ENCODE results near the gene PRR15.

Gene PRR15

GRCh38 chr7:29538389-29538788, 25.2 kb upstream of the PRR15 start:
- TF ChIP-seq CTCF (IDR thresholded peaks at IDR 0.05; ENCODE audit: low read depth, low read length, missing control alignments), result peak; percentile 8
- in situ Hi-C loops (cut with HindIII; ENCODE audit: low pct_ligation_motif_present, low sequenced_read_pairs), result no loop called here
- DNase-seq, result no peak
- Histone ChIP-seq H3K4me3 (ENCODE audit: low read depth, low read length) (no peak overlapping the region), H3K27me3 (replicated peaks) (no peaks in the 10 kb centered on the region), H3K36me3 (replicated peaks) (no peaks in the 10 kb centered on the region), H3K27ac (no peak overlapping the region)

- Histone ChIP-seq H3K27ac (no peak overlapping the region), H3K36me3 (replicated peaks) (no peaks in the 10 kb centered on the region), H3K27me3 (replicated peaks) (no peaks in the 10 kb centered on the region), H3K4me3 (ENCODE audit: low read depth, low read length) (no peak overlapping the region)
- TF ChIP-seq CTCF (IDR thresholded peaks at IDR 0.05; ENCODE audit: low read depth, low read length, missing control alignments), result no peak
- in situ Hi-C loops (cut with HindIII; ENCODE audit: low pct_ligation_motif_present, low sequenced_read_pairs), result no loop called here
- no peak for DNase-seq
Observed at GRCh38 chr7:29539471-29539870, 24.2 kb upstream of the PRR15 start.

GRCh38 chr7:29547421-29547820, 16.2 kb upstream of the PRR15 start:
- Histone ChIP-seq H3K4me3 (ENCODE audit: low read depth, low read length) (no peak overlapping the region), H3K27me3 (replicated peaks) (no peaks in the 10 kb centered on the region), H3K27ac (no peak overlapping the region), H3K36me3 (replicated peaks) (no peaks in the 10 kb centered on the region)
- DNase-seq, result no peak
- TF ChIP-seq CTCF (IDR thresholded peaks at IDR 0.05; ENCODE audit: low read depth, low read length, missing control alignments), result no peak
- in situ Hi-C loops (cut with HindIII; ENCODE audit: low pct_ligation_motif_present, low sequenced_read_pairs), result no loop called here

- H3K27me3 ChIP-seq (replicated peaks), result no peaks in the 10 kb centered on the region
- in situ Hi-C loops (cut with HindIII; ENCODE audit: low pct_ligation_motif_present, low sequenced_read_pairs), result no loop called here
- DNase-seq, result no peak
- H3K27ac ChIP-seq, result no peak overlapping the region
- H3K4me3 ChIP-seq (ENCODE audit: low read depth, low read length), result no peak overlapping the region
- TF ChIP-seq CTCF (IDR thresholded peaks at IDR 0.05; ENCODE audit: low read depth, low read length, missing control alignments), result no peak
- no peaks in the 10 kb centered on the region for H3K36me3 ChIP-seq (replicated peaks)
Observed at GRCh38 chr7:29548823-29549222, 14.8 kb upstream of the PRR15 start.

- Histone ChIP-seq H3K27me3 (replicated peaks) (no peaks in the 10 kb centered on the region), H3K36me3 (replicated peaks) (no peaks in the 10 kb centered on the region), H3K27ac (no peak overlapping the region), H3K4me3 (ENCODE audit: low read depth, low read length) (no peak overlapping the region)
- TF ChIP-seq CTCF (IDR thresholded peaks at IDR 0.05; ENCODE audit: low read depth, low read length, missing control alignments), result no peak
- no peak for DNase-seq
- in situ Hi-C loops (cut with HindIII; ENCODE audit: low pct_ligation_motif_present, low sequenced_read_pairs), result no loop called here
Observed at GRCh38 chr7:29552392-29552791, 11.2 kb upstream of the PRR15 start.

- H3K36me3 ChIP-seq (replicated peaks), result no peaks in the 10 kb centered on the region
- in situ Hi-C loops (cut with HindIII; ENCODE audit: low pct_ligation_motif_present, low sequenced_read_pairs), result no loop called here
Observed at GRCh38 chr7:29555061-29555460, 8.6 kb upstream of the PRR15 start.

More at GRCh38 chr7:29555061-29555460, 8.6 kb upstream of the PRR15 start:
- no peak for TF ChIP-seq CTCF (IDR thresholded peaks at IDR 0.05; ENCODE audit: low read depth, low read length, missing control alignments)
- Histone ChIP-seq H3K27ac (no peak overlapping the region), H3K4me3 (ENCODE audit: low read depth, low read length) (no peak overlapping the region), H3K27me3 (replicated peaks) (no peaks in the 10 kb centered on the region)
- DNase-seq, result no peak

All from brain microvascular endothelial cell (primary cell).